GM18519 (cell line): ENCODE data around the gene TNS1.

Experiments
- ATAC-seq: cut with Tn5 transposase; IDR thresholded peaks from one replicate; pipeline ENCODE4 v1.9.1; 2021; ENCODE audit warnings: mild to moderate bottlenecking, moderate library complexity; ENCODE audit not compliant: unreplicated experiment, low FRiP score

The TNS1 gene

GRCh38 chr2:218017211-218018053, 14.6 kb upstream of the TNS1 start:
- no peak for ATAC-seq

- ATAC-seq = no peak
These were observed 14.0 kb upstream of the TNS1 start for GRCh38 chr2:218016810-218017209.

- ATAC-seq = no peak
These were observed 13.1 kb upstream of the TNS1 start for GRCh38 chr2:218015586-218016521.

DNA sequence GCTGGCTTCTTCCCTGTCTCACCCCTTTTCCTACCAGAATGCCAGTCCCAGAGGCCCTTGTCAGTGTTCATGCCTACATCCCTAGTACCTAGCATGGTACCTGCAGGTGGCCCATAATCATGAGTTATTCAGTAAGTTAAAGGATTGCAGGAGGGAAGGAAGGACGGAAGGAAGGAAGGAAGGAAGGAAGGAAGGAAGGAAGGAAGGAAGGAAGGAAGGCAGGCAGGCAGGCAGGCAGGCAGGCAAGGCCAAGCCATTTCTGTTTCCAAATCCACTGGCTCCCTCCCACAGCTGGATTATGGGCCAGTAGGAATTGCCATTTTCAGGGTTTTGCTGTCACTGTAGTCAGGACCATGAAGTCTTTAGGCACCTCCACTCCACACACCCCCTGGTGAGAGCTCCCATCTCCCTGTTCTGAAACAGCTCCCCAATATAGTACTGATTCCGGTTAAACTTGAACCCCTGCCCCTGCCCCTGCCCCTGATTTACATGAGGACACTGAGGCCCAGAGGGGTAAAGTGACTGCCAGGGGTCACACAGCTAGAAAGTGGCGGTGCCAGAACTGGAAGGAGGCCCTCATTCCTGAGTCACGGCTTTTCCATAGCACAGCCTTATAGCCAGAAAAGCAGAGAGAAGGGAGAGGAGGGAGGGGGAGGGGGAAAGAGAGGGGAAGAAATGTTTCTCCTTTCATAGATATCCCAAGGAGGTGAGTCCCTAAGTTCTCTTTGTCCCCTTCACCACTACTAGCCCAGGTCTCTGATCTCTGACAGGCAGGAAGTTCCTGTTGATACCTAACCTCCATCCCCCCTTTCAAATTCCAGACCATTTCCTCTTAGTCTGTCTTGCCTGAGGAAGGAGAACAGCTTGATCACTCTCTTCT, 12.2 kb upstream of the TNS1 start:
- no peak for ATAC-seq

- ATAC-seq = no peak
These were observed 10.5 kb upstream of the TNS1 start for GRCh38 chr2:218013289-218013688.

DNA sequence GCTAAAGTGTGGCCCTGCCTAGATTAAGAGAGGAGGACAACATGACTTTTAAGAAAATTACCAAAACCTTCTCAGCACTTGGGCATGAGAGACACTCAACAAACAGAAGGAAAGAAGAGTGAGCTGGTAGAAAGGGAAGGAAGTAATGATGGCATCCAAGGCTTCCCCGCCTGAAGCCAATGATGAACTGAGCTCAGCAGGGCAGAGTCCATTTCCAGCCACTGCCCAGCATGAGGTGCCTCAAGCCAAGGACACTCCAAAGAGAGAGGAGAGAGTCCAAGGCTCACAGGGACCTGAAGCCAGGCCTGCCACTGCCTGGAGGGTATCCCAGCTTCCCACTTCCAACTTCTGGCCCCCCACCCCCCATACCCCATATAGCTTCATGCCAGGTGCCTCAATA, 9.5 kb upstream of the TNS1 start:
- no peak for ATAC-seq

DNA sequence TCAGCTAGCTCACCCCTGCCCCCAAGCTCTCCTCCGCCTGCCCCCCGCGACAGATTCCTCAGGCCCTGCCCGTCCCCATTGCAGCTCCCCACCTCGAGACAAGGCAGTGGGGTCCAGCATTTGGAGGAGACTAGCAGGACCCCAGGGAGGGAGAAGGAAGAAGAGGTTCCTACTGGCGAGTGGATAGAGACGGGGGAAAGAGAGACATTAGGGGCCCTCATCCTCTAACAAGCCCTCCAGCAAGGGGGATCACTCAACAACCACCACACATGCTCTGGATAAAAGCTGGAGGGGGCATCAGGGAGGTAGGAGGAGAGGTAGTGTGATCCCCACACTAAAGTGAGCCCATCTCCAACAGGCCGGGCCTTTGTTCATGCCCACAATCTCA, 8.9 kb upstream of the TNS1 start:
- ATAC-seq = no peak

DNA sequence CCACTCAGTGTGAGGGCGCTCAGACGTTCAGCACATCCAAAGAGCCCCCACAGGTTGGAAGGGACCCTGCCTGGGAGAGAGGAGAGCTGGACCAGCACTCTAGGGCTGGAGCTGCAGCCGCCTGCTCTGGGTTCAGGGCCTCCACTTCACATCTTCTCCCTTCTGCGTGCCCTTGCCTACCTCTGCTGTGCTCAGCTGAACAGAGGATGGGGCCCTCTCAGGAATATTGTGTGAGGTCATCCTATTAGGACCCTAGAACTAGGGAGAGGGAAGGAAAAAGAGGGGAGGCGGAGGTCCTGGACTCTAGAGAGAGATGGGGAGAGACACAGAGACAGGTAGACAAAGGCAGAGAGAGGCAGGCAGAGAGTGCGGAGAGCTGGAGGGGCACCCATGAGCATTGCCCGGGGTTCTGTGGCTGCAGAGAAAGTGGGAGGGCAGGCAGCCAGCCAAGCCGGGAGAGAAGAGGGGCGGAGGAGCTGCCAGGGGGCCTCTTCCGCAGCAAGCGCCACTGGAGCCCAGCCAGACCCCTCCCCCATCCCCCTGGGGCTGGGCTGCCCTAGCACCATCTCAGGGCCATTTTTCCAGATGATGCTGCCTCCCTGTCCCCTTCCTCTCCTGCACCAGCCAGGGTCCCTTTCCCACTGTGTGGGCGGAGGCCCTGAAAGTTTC, 8.3 kb upstream of the TNS1 start:
- no peak for ATAC-seq

DNA sequence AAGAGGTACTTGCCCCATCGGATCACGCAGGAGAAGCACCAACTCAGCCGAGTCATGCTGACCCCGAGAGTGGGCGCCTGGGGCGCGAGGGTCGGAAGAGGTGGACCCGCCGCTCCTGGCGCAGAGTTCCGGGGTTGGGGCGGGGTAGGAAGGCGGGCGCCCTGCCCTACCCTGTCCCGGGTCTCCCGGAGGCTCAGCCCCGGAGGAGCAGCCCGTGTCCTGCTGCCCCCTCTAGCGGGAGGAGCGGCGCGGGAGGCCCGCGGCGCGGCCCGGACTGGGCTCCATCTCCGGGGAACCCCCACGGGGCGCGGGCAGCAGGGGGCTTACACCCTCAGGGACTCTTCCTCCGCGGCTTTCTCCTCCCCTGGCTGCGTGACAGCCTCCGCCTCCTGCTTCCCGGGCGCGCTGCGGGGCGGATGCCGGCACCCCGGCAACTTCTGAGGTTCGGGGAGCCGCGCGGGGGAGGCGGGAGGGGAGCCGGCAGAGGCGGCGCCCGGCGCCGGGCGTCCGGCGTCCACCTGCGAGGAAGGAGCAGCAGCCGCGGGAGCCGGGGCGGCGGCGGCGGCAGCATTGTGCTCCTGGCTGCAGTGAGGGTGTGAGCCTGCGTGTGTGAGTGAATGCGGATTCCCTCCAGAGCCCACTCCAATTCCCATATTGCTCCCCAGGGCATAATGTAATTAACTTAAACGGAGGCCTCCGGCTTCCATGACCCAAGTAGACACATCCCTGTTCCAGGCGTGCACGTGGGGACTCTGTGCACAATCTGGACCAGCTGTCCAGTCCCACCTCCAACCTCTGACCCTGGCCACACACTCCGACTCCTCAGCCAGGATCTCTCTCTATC, 7.6 kb upstream of the TNS1 start:
- no peak for ATAC-seq

DNA sequence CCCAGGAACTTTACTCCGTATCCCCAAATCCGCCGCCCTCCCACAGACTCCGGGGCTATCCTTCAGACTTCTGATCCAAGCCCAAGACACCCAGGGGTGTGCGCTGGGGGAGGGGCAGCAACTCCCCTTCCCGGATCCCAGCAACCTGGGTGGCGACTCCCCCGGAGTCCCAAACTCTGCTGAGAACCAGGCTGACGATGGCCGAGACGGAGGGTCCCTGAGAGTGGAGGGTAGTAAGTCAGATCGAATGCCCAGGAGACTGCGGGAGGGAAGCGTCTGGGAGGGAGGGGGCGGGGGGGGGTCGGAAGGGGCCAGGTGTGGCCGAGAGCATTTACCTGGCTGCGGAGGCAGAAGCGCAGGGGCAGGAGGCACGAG, 7.0 kb upstream of the TNS1 start:
- no peak for ATAC-seq

DNA sequence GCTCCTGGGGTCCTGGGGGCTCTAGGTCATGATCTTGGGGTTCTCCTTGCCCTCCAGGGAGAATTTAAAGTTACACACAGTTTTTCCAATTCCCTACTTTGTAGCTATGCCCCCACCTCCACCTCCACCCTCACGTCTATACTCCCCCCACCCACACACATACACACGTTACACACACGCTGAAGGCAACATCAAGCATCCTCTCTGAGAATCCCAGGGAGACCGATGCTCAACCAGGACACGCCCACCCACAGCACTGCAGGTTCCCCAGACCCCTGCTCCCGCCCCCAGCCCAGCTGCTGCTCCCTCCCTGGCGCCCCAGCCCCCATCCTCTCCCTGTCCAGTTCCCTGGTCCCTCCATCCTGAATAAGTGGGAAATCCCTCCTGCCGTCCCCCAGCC, 6.4 kb upstream of the TNS1 start:
- no peak for ATAC-seq

GRCh38 chr2:218008060-218009040, 5.6 kb upstream of the TNS1 start:
- ATAC-seq = no peak

- ATAC-seq = no peak
These were observed 3.9 kb upstream of the TNS1 start for GRCh38 chr2:218006741-218007140.

DNA sequence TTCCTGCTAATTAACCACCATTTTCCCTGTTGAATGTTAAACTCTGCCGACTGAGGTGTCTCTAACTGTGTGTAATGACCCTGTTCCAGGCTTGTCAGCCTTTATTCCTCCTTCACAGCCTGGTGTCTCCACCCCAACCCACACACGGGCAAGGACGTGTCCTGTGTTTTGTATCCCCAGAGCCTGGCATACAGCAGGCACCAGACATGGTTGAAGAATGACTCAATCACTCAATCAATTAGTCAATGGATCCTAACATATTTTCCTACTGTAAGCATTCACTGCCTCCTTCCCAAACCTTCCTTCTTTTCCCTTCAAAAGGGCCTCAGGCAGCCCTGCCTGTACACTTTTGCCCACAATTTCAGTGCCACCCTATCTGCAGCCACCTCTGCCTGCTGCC, 2.7 kb upstream of the TNS1 start:
- no peak for ATAC-seq

GRCh38 chr2:218005028-218005427, 2.2 kb upstream of the TNS1 start:
- ATAC-seq = no peak

GRCh38 chr2:218003981-218004419, 1.2 kb upstream of the TNS1 start:
- no peak for ATAC-seq

DNA sequence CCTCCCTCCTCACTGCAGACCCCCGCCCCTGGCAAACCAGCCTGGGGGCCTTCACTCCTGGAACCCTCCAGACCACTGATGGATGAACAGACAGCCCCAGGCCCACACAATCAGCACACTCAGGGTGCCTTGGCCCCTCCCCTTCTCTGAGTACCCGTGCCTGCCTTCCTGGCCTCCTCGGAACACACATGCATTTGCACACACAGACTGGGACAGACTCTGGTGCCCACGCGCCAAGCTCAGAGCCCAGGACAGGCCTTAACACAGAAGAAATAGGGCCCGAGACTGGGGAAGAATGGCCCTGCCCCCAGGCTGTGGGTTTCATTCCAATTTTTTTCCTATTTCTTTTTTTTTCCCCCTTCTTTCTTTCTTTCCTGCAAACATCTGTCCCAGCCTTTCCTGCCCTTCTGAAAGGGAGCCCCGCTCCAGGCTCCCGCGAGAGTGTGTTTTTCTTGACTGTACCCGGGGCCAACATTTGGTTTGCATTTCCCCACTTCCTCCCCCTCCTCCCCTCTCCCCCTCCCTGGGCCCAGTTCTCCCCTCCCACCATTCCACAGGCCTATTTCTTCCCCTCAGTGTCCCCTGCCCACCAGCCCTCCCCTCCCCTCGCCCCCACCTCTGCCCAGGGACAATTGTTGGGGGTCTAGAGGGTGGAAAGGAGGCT, 618 bp upstream of the TNS1 start:
- no peak for ATAC-seq
